AG04450 (cell line): ENCODE results near the gene CASKIN1. TPM values are rescaled to one million over a fixed set of nuclear protein-coding genes. Genes with fewer than 3 reads are reported as not detected.

ENCODE experiments used
- CTCF ChIA-PET: fragments of 300-600, 350-600 bp; formaldehyde crosslinking; extraction: SDS; loops from one replicate; lab custom pipeline; 2022; ENCODE audit warnings: antibody characterized with exemption, inconsistent platforms; lab: Charles Lee
- POLR2A ChIA-PET: fragments of 350-600 bp; formaldehyde crosslinking; extraction: SDS; loops from one replicate; lab custom pipeline; 2021; ENCODE audit warnings: antibody characterized with exemption, inconsistent platforms; lab: Yijun Ruan, JAX
- DNase-seq: peaks from one replicate; pipeline ENCODE4 v3.0.0-alpha.2; 2011; ENCODE audit warnings: low read depth, low spot score
- H3K27ac ChIP-seq: one replicate; pipeline ENCODE4 v1.5.1; 2012; ENCODE audit warnings: low read depth, low read length, control low read depth
- H3K27me3 ChIP-seq: one replicate; pipeline ENCODE4 v1.6.0; 2012; ENCODE audit warnings: low read length; ENCODE audit not compliant: control insufficient read depth, insufficient read depth
- H3K4me3 ChIP-seq: 2 replicates; pipeline ENCODE4 v1.5.1; 2011; ENCODE audit warnings: mild to moderate bottlenecking, low read depth, low read length, control low read depth
- H3K9me3 ChIP-seq: 2 replicates; pipeline ENCODE4 v1.5.1; 2012; ENCODE audit warnings: low read length; ENCODE audit not compliant: control insufficient read depth, insufficient read depth
- CTCF ChIP-seq: IDR thresholded peaks from 2 replicates; pipeline ENCODE4 v1.5.1; 2011; ENCODE audit warnings: low read depth, low read length, control low read depth, inconsistent platforms
- polyA plus RNA-seq: library from polyadenylated mRNA; depleted of rRNA; stranded (reverse); fragments of >200 nt; gene quantifications from 2 replicates; pipeline ENCODE4 v1.2.3, GENCODE V29; 2011

The CASKIN1 gene
- polyA plus RNA-seq, 1 experiment: 0.02 TPM

GRCh38 chr16:2229091-2229490 lies 32.7 kb upstream of the CASKIN1 start:
- Histone ChIP-seq H3K27me3 (no peaks in the 10 kb centered on the region), H3K4me3 (no peak overlapping the region), H3K9me3 (no peaks in the 10 kb centered on the region; the same call in 1 of the 2 replicates), H3K27ac (no peak overlapping the region)
- ChIA-PET POLR2A (no interaction called here), CTCF (no interaction called here)
- no peak for DNase-seq
- TF ChIP-seq CTCF: no peak

- Histone ChIP-seq H3K9me3 (no peaks in the 10 kb centered on the region; the same call in 1 of the 2 replicates), H3K27ac (no peak overlapping the region), H3K4me3 (no peak overlapping the region), H3K27me3 (no peaks in the 10 kb centered on the region)
- DNase-seq: no peak
- POLR2A ChIA-PET: no interaction called here
- TF ChIP-seq CTCF: no peak
- CTCF ChIA-PET: no interaction called here
Observed at GRCh38 chr16:2228161-2228824, 31.9 kb upstream of the CASKIN1 start.

DNA sequence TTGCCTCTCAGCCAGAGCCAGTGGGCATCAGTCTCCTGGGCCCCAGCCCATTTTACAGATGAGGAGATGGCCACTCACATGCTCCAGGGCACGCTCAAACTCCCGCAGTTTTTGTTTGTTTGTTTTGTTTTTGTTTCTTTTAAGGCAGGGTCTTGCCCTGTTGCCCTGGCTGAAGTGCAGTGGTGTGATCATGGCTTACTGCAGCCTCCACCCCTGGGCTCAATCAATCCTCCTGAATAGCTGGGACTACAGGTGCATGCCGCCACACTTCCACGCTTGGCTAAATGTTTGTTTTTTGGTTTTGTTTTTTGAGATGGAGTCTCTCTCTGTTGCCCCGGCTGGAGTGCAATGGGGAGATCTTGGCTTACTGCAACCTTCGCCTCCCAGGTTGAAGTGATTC lies 30.5 kb upstream of the CASKIN1 start:
- Histone ChIP-seq H3K27ac (no peak overlapping the region), H3K9me3 (no peaks in the 10 kb centered on the region; the same call in 1 of the 2 replicates), H3K27me3 (no peaks in the 10 kb centered on the region), H3K4me3 (no peak overlapping the region)
- TF ChIP-seq CTCF: no peak
- POLR2A ChIA-PET: no interaction called here
- CTCF ChIA-PET: no interaction called here
- DNase-seq: no peak

DNA sequence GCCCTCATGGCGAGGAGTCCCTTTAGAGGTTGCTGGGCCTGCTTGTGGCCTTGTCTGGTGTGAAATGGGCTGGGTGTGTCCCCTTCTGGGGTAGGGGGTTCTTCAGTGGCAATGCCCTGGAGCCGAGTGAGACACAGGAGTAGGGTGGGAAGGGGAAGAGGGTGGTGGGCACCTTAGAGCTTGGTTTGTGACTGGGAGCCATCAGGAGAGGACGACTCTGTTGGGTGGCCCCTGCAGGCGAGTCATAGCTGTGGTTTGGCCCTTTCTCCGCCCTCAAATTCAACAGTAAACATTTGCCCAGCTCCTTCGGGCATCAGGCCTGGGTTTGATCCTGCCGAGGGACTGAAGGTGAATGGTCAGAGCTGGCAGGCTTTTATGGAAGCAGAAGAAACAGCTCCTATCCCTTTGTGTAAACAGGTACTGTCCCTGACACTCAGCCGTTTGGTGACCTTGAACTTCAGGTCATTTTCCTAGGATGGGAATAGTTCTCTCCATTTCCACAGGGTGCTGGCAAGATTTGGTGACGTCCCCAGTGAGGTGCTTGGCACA lies 29.9 kb upstream of the CASKIN1 start:
- Histone ChIP-seq H3K4me3 (no peak overlapping the region), H3K27me3 (no peaks in the 10 kb centered on the region), H3K9me3 (no peaks in the 10 kb centered on the region; the same call in 1 of the 2 replicates), H3K27ac (no peak overlapping the region)
- CTCF ChIA-PET: no interaction called here
- TF ChIP-seq CTCF: no peak
- no peak for DNase-seq
- POLR2A ChIA-PET: no interaction called here

GRCh38 chr16:2223942-2224486 lies 27.6 kb upstream of the CASKIN1 start:
- TF ChIP-seq CTCF: no peak
- Histone ChIP-seq H3K27ac (peak overlapping the region; percentile 31), H3K4me3 (peak overlapping the region; percentile 85), H3K27me3 (no peaks in the 10 kb centered on the region), H3K9me3 (no peaks in the 10 kb centered on the region; the same call in 1 of the 2 replicates)
- POLR2A ChIA-PET: no interaction called here
- CTCF ChIA-PET: no interaction called here
- no peak for DNase-seq
